Calu3 (cell line): ENCODE data around the gene ADARB1. TPM values are rescaled to one million over a fixed set of nuclear protein-coding genes. Genes with fewer than 3 reads are reported as not detected.

Experiments
- BruUV-seq: library from RNA; stranded (reverse); fragments of 400-500 nt; replicated peaks from 2 replicates; lab custom pipeline; 2021; lab: Mats Ljungman, UMichigan
- CTCF ChIA-PET: fragments of 300-600 bp; sonication (Branson Sonifier 250); formaldehyde crosslinking; loops from one replicate; lab custom pipeline; 2022; ENCODE audit warnings: antibody characterized with exemption; lab: Charles Lee
- DNase-seq: peaks from one replicate; pipeline ENCODE4 v3.0.0; 2022
- H3K27ac Mint-ChIP-seq: one replicate; pipeline ENCODE4 v1.8.0; 2022; ENCODE audit warnings: mixed read lengths; ENCODE audit not compliant: unreplicated experiment
- H3K27me3 Mint-ChIP-seq: one replicate; pipeline ENCODE4 v1.8.0; 2022; ENCODE audit warnings: mixed read lengths; ENCODE audit not compliant: unreplicated experiment
- H3K36me3 Mint-ChIP-seq: one replicate; pipeline ENCODE4 v1.8.0; 2022; ENCODE audit warnings: mild to moderate bottlenecking, moderate library complexity, mixed read lengths; ENCODE audit not compliant: insufficient read depth, unreplicated experiment
- H3K4me1 Mint-ChIP-seq: one replicate; pipeline ENCODE4 v1.8.0; 2022; ENCODE audit warnings: mild to moderate bottlenecking, low read depth, mixed read lengths; ENCODE audit not compliant: unreplicated experiment
- H3K4me3 Mint-ChIP-seq: one replicate; pipeline ENCODE4 v1.8.0; 2022; ENCODE audit warnings: mild to moderate bottlenecking, low read depth, moderate library complexity, mixed read lengths; ENCODE audit not compliant: unreplicated experiment
- H3K9me3 Mint-ChIP-seq: one replicate; pipeline ENCODE4 v1.8.0; 2022; ENCODE audit warnings: low read depth, mixed read lengths; ENCODE audit not compliant: unreplicated experiment
- CTCF ChIP-seq: fragments of 200-600 bp; IDR thresholded peaks from one replicate; pipeline ENCODE4 v1.8.0; 2022; ENCODE audit warnings: antibody characterized with exemption; ENCODE audit not compliant: unreplicated experiment
- intact Hi-C: fragments of 100-400 bp; cut with micrococcal nuclease; formaldehyde crosslinking; loops from one replicate; pipeline ENCODE4 v1.10.0; 2022; ENCODE audit not compliant: unreplicated experiment
- total RNA-seq: library from RNA; stranded (reverse); gene quantifications from 2 replicates; pipeline ENCODE4 v1.2.3, GENCODE V29; 2022

The ADARB1 gene
- total RNA-seq, 1 experiment from 2014 or later = 2.8 TPM

- Mint-ChIP-seq H3K27ac (no peak overlapping the region), H3K27me3 (no peaks in the 10 kb centered on the region), H3K9me3 (no peaks in the 10 kb centered on the region), H3K4me1 (no peaks in the 10 kb centered on the region), H3K36me3 (peaks cover 13% of the 10 kb centered on the region), H3K4me3 (no peak overlapping the region)
- TSS peak; percentile 33 for BruUV-seq
- no peak for TF ChIP-seq CTCF
- no peak for DNase-seq
- CTCF ChIA-PET = no interaction called here
- intact Hi-C loops = no loop called here
These were observed 189.9 kb downstream of the ADARB1 start for GRCh38 chr21:45264146-45264911.

GRCh38 chr21:45264912-45265515 is 190.6 kb downstream of the ADARB1 start:
- no TSS peak for BruUV-seq
- Mint-ChIP-seq H3K27me3 (no peaks in the 10 kb centered on the region), H3K27ac (no peak overlapping the region), H3K9me3 (no peaks in the 10 kb centered on the region), H3K36me3 (peaks cover 13% of the 10 kb centered on the region), H3K4me1 (no peaks in the 10 kb centered on the region), H3K4me3 (no peak overlapping the region)
- no peak for DNase-seq
- intact Hi-C loops = no loop called here
- TF ChIP-seq CTCF = no peak
- CTCF ChIA-PET = no interaction called here

- Mint-ChIP-seq H3K27ac (no peak overlapping the region), H3K27me3 (no peaks in the 10 kb centered on the region), H3K36me3 (peaks cover 13% of the 10 kb centered on the region), H3K9me3 (no peaks in the 10 kb centered on the region), H3K4me1 (no peaks in the 10 kb centered on the region), H3K4me3 (no peak overlapping the region)
- BruUV-seq = no TSS peak
- intact Hi-C loops = no loop called here
- no peak for DNase-seq
- no peak for TF ChIP-seq CTCF
- CTCF ChIA-PET = no interaction called here
These were observed 191.5 kb downstream of the ADARB1 start for GRCh38 chr21:45265721-45266517.

- CTCF ChIA-PET = no interaction called here
- no peak overlapping the region for H3K27ac Mint-ChIP-seq
These were observed 192.4 kb downstream of the ADARB1 start for GRCh38 chr21:45266518-45267389.

More at GRCh38 chr21:45266518-45267389, 192.4 kb downstream of the ADARB1 start:
- TF ChIP-seq CTCF = no peak
- Mint-ChIP-seq H3K27me3 (no peaks in the 10 kb centered on the region), H3K9me3 (no peaks in the 10 kb centered on the region), H3K4me1 (no peaks in the 10 kb centered on the region), H3K4me3 (no peak overlapping the region), H3K36me3 (peaks cover 13% of the 10 kb centered on the region)
- intact Hi-C loops = no loop called here
- no TSS peak for BruUV-seq
- DNase-seq = no peak
